K562 (cell line): ENCODE data around the gene SMIM23.

Source experiments
- CTBP1 ChIP-seq: fragments of 450-650 bp; IDR thresholded peaks from 2 replicates; pipeline ENCODE4 v1.6.1; 2016; ENCODE audit warnings: borderline replicate concordance
- FOXK2 ChIP-seq, 2 experiments: fragments of 450-650 bp; IDR thresholded peaks in 1 of 2; conservative IDR thresholded peaks in 1 of 2; 2 replicates each; pipeline ENCODE4 v1.6.1; 2016; ENCODE audit warnings: low read depth in 2 of 2, mild to moderate bottlenecking in 1 of 2
- FOXP1 ChIP-seq: sonication (generic); formaldehyde crosslinking; IDR thresholded peaks from 2 replicates; pipeline ENCODE4 v1.8.0; 2022; ENCODE audit warnings: mild to moderate bottlenecking, missing genetic modification reagents
- MEF2A ChIP-seq: IDR thresholded peaks from 2 replicates; pipeline ENCODE4 v1.6.1; 2011; ENCODE audit warnings: low read depth, mild to moderate bottlenecking, low read length, moderate library complexity; ENCODE audit not compliant: control insufficient read depth
- MYNN ChIP-seq, 2 experiments: sonication (generic); formaldehyde crosslinking in 1 of 2; IDR thresholded peaks; 2 replicates each; pipeline versions ENCODE4 v1.5.0 to v1.6.1; 2016 to 2020; ENCODE audit warnings: antibody characterized with exemption in 1 of 2, missing genetic modification reagents in 1 of 2
- SMC3 ChIP-seq: conservative IDR thresholded peaks from 2 replicates; pipeline ENCODE4 v1.6.1; 2011; ENCODE audit warnings: low read depth, low read length, improper control_type of control experiment; ENCODE audit not compliant: insufficient read depth
- TEAD1 ChIP-seq, 2 experiments: fragments of 450-650 bp in 1 of 2; sonication (generic) in 1 of 2; formaldehyde crosslinking; IDR thresholded peaks; 2 replicates each; pipeline versions ENCODE4 v1.4.0 to v1.8.0; 2020 to 2022; ENCODE audit warnings: mild to moderate bottlenecking in 2 of 2, missing genetic modification reagents in 1 of 2
- TF ChIP-seq, protein P1 (sequence below): sonication (generic); formaldehyde crosslinking; IDR thresholded peaks from 2 replicates; pipeline ENCODE4 v1.8.0; 2022; ENCODE audit warnings: mild to moderate bottlenecking, low read depth, missing genetic modification reagents
- TF ChIP-seq, protein P2 (sequence below): fragments of 450-650 bp; IDR thresholded peaks from 2 replicates; pipeline ENCODE4 v1.6.1; 2018; ENCODE audit not compliant: partially characterized antibody
- TF ChIP-seq, protein P3 (sequence below), 3 experiments: IDR thresholded peaks in 2 of 3; conservative IDR thresholded peaks in 1 of 3; 2 replicates each; pipeline ENCODE4 v1.5.1; 2011 to 2012; ENCODE audit warnings: low read length in 3 of 3, mild to moderate bottlenecking in 3 of 3, control low read depth in 2 of 3, improper control_type of control experiment in 1 of 3, inconsistent platforms in 1 of 3, low read depth in 1 of 3, mixed read lengths in 1 of 3, moderate library complexity in 1 of 3; ENCODE audit not compliant: insufficient read depth in 2 of 3

DNA sequence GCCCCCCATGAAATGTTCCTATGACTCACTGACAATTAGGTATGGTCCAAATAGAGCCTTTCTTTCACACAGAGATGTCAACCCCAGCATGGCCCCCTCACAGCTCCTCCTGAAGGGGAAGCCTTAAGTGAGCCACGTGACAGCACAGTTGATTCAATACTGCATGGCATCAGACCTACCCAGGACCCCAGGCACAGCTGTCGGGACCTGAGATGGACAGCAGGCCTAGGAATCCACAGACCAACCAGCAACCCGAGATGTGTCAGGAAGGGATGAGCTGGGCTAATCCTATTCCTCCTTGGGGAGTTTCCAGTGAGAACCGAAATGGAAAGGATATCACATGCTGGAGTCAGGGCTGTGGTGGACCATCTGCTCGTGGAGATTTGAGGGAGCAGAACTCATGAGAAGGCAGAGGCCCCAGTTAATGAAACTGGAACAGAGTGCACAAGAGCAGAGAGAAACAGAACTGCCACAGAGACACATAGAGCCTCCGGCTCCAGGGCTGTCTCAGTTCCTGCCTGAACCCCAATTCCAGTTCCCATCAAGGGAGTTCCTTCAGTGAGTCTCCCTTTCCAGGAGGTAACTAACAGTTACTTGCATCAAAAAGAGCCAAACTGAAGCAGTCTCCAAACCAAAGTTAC is 42.1 kb upstream of the SMIM23 start:
- TF ChIP-seq CTBP1 (no peak), TEAD1 (CRISPR knock-in tag; IDR thresholded peaks at IDR 0.05) (no peak), SMC3 (no peak), FOXK2 (conservative IDR thresholded peaks at IDR 0.05 in 1 of 2, IDR thresholded peaks at IDR 0.05 in 1 of 2; ENCODE audit: low read depth in 2 of 2) (no peak), MYNN (IDR thresholded peaks at IDR 0.05) (no peak), MYNN (CRISPR knock-in tag; IDR thresholded peaks at IDR 0.05) (no peak), MEF2A (no peak), FOXP1 (no peak)
- TF ChIP-seq, protein P1, sequence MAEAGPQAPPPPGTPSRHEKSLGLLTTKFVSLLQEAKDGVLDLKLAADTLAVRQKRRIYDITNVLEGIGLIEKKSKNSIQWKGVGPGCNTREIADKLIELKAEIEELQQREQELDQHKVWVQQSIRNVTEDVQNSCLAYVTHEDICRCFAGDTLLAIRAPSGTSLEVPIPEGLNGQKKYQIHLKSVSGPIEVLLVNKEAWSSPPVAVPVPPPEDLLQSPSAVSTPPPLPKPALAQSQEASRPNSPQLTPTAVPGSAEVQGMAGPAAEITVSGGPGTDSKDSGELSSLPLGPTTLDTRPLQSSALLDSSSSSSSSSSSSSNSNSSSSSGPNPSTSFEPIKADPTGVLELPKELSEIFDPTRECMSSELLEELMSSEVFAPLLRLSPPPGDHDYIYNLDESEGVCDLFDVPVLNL: no peak
- TF ChIP-seq, protein P2, sequence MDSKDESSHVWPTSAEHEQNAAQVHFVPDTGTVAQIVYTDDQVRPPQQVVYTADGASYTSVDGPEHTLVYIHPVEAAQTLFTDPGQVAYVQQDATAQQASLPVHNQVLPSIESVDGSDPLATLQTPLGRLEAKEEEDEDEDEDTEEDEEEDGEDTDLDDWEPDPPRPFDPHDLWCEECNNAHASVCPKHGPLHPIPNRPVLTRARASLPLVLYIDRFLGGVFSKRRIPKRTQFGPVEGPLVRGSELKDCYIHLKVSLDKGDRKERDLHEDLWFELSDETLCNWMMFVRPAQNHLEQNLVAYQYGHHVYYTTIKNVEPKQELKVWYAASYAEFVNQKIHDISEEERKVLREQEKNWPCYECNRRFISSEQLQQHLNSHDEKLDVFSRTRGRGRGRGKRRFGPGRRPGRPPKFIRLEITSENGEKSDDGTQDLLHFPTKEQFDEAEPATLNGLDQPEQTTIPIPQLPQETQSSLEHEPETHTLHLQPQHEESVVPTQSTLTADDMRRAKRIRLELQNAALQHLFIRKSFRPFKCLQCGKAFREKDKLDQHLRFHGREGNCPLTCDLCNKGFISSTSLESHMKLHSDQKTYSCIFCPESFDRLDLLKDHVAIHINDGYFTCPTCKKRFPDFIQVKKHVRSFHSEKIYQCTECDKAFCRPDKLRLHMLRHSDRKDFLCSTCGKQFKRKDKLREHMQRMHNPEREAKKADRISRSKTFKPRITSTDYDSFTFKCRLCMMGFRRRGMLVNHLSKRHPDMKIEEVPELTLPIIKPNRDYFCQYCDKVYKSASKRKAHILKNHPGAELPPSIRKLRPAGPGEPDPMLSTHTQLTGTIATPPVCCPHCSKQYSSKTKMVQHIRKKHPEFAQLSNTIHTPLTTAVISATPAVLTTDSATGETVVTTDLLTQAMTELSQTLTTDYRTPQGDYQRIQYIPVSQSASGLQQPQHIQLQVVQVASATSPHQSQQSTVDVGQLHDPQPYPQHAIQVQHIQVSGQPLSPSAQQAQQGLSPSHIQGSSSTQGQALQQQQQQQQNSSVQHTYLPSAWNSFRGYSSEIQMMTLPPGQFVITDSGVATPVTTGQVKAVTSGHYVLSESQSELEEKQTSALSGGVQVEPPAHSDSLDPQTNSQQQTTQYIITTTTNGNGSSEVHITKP: no peak
- TF ChIP-seq, protein P3, sequence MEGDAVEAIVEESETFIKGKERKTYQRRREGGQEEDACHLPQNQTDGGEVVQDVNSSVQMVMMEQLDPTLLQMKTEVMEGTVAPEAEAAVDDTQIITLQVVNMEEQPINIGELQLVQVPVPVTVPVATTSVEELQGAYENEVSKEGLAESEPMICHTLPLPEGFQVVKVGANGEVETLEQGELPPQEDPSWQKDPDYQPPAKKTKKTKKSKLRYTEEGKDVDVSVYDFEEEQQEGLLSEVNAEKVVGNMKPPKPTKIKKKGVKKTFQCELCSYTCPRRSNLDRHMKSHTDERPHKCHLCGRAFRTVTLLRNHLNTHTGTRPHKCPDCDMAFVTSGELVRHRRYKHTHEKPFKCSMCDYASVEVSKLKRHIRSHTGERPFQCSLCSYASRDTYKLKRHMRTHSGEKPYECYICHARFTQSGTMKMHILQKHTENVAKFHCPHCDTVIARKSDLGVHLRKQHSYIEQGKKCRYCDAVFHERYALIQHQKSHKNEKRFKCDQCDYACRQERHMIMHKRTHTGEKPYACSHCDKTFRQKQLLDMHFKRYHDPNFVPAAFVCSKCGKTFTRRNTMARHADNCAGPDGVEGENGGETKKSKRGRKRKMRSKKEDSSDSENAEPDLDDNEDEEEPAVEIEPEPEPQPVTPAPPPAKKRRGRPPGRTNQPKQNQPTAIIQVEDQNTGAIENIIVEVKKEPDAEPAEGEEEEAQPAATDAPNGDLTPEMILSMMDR (IDR thresholded peaks at IDR 0.05 in 2 of 3, conservative IDR thresholded peaks at IDR 0.05 in 1 of 3; ENCODE audit: insufficient read depth in 2 of 3, low read depth in 1 of 3, low read length in 3 of 3): no peak
